IMR-90 (cell line): ENCODE data around the gene FIBCD1. TPM values are rescaled to one million over a fixed set of nuclear protein-coding genes. Genes with fewer than 3 reads are reported as not detected.

Experiments
- ATAC-seq: fragments of 200-7000 bp; cut with Tn5 transposase; 2 replicates; pipeline ENCODE4 v1.9.1; 2020; ENCODE audit warnings: low read depth, mild to moderate bottlenecking, moderate library complexity
- Bru-seq: library from RNA; stranded (reverse); fragments of 400-500 nt; gene quantifications from one replicate; lab custom pipeline; 2021; lab: Mats Ljungman, UMichigan
- BruChase-seq, 2 experiments: library from RNA; stranded (reverse); fragments of 400-500 nt; gene quantifications; one replicate each; lab custom pipeline; 2021; lab: Mats Ljungman, UMichigan
- BruUV-seq: library from RNA; stranded (reverse); fragments of 400-500 nt; replicated peaks from 2 replicates; lab custom pipeline; 2021; lab: Mats Ljungman, UMichigan
- CTCF ChIA-PET: fragments of 300-600 bp; formaldehyde crosslinking; extraction: SDS; loops from one replicate; lab custom pipeline; 2021; ENCODE audit warnings: antibody characterized with exemption; lab: Yijun Ruan, JAX
- POLR2A ChIA-PET: fragments of 300-600 bp; sonication (Branson Sonifier 250); formaldehyde crosslinking; loops from one replicate; lab custom pipeline; 2022; ENCODE audit warnings: antibody characterized with exemption; ENCODE audit not compliant: unreplicated experiment; lab: Charles Lee
- DNase-seq: peaks from one replicate; pipeline ENCODE4 v3.0.0; 2013
- H2AFZ ChIP-seq: replicated peaks from 2 replicates; pipeline ENCODE3; 2013; ENCODE audit warnings: low read length, mild to moderate bottlenecking; ENCODE audit not compliant: poor library complexity
- H2AK5ac ChIP-seq: 2 replicates; pipeline ENCODE4 v1.6.1; 2013; ENCODE audit warnings: low read depth, low read length, inconsistent platforms
- H2AK9ac ChIP-seq: replicated peaks from 2 replicates; pipeline ENCODE3; 2013; ENCODE audit warnings: mild to moderate bottlenecking, low read depth, low read length, moderate library complexity; ENCODE audit not compliant: poor library complexity
- H2BK120ac ChIP-seq: 2 replicates; pipeline ENCODE4 v1.6.1; 2013; ENCODE audit warnings: low read depth, low read length, inconsistent platforms
- H2BK15ac ChIP-seq: 3 replicates; pipeline ENCODE4 v1.6.1; 2013; ENCODE audit warnings: low read depth, low read length, inconsistent platforms
- H2BK20ac ChIP-seq: 2 replicates; pipeline ENCODE4 v1.6.1; 2013; ENCODE audit warnings: low read depth, mild to moderate bottlenecking, inconsistent platforms, low read length, moderate library complexity
- H2BK5ac ChIP-seq: 2 replicates; pipeline ENCODE4 v1.6.1; 2013; ENCODE audit warnings: mild to moderate bottlenecking, low read depth, low read length, inconsistent platforms; ENCODE audit not compliant: poor library complexity, severe bottlenecking
- H3K14ac ChIP-seq: replicated peaks from 2 replicates; pipeline ENCODE4 v1.6.1; 2013; ENCODE audit warnings: low read depth, low read length, inconsistent platforms
- H3K18ac ChIP-seq: 2 replicates; pipeline ENCODE4 v1.6.1; 2013; ENCODE audit warnings: low read depth, low read length, control low read depth
- H3K23ac ChIP-seq: 2 replicates; pipeline ENCODE4 v1.6.1; 2013; ENCODE audit warnings: low read depth, low read length, inconsistent platforms
- H3K27ac ChIP-seq: 2 replicates; pipeline ENCODE4 v1.5.1; 2013; ENCODE audit warnings: mild to moderate bottlenecking, control low read depth, low read length; ENCODE audit not compliant: insufficient read depth
- H3K27me3 ChIP-seq: 2 replicates; pipeline ENCODE4 v1.6.1; 2013; ENCODE audit warnings: low read length; ENCODE audit not compliant: control insufficient read depth, insufficient read depth
- H3K36me3 ChIP-seq: 2 replicates; pipeline ENCODE4 v1.6.1; 2013; ENCODE audit warnings: low read length, mixed read lengths; ENCODE audit not compliant: control insufficient read depth, insufficient read depth
- H3K4ac ChIP-seq: 2 replicates; pipeline ENCODE4 v1.6.1; 2013; ENCODE audit warnings: low read depth, low read length, inconsistent platforms
- H3K4me1 ChIP-seq: 2 replicates; pipeline ENCODE4 v1.6.1; 2013; ENCODE audit warnings: low read length, mixed read lengths; ENCODE audit not compliant: control insufficient read depth, insufficient read depth
- H3K4me2 ChIP-seq: 2 replicates; pipeline ENCODE4 v1.6.1; 2013; ENCODE audit warnings: low read depth, mild to moderate bottlenecking, control low read depth, low read length, moderate library complexity
- H3K4me3 ChIP-seq: 2 replicates; pipeline ENCODE4 v1.5.1; 2013; ENCODE audit warnings: low read depth, mild to moderate bottlenecking, control low read depth, low read length, moderate library complexity; ENCODE audit not compliant: insufficient read depth
- H3K56ac ChIP-seq: 2 replicates; pipeline ENCODE4 v1.6.1; 2013; ENCODE audit warnings: low read length, inconsistent platforms; ENCODE audit not compliant: insufficient read depth; ENCODE audit errors: extremely low read depth
- H3K79me1 ChIP-seq, 2 experiments: 2 replicates each; pipeline ENCODE4 v1.6.1; 2013; ENCODE audit warnings: low read length in 2 of 2, inconsistent platforms in 1 of 2, low read depth in 1 of 2
- H3K9ac ChIP-seq: 2 replicates; pipeline ENCODE4 v1.6.1; 2013; ENCODE audit warnings: low read depth, low read length, control low read depth
- H3K9me1 ChIP-seq: 2 replicates; pipeline ENCODE4 v1.6.1; 2013; ENCODE audit warnings: low read length, inconsistent platforms; ENCODE audit not compliant: insufficient read depth
- H3K9me3 ChIP-seq: 2 replicates; pipeline ENCODE4 v1.6.1; 2013; ENCODE audit warnings: low read length; ENCODE audit not compliant: control insufficient read depth, insufficient read depth
- H4K20me1 ChIP-seq: 2 replicates; pipeline ENCODE4 v1.6.1; 2013; ENCODE audit warnings: low read length, inconsistent platforms; ENCODE audit not compliant: insufficient read depth
- H4K5ac ChIP-seq: 2 replicates; pipeline ENCODE4 v1.6.1; 2013; ENCODE audit warnings: mild to moderate bottlenecking, low read depth, low read length, control low read depth
- H4K8ac ChIP-seq, 2 experiments: 2 replicates each; pipeline ENCODE4 v1.6.1; 2013; ENCODE audit warnings: low read depth in 2 of 2, low read length in 2 of 2, control low read depth in 1 of 2, inconsistent platforms in 1 of 2
- H4K91ac ChIP-seq: 2 replicates; pipeline ENCODE4 v1.6.1; 2013; ENCODE audit warnings: low read depth, low read length, inconsistent platforms; ENCODE audit not compliant: insufficient read depth
- CEBPB ChIP-seq: IDR thresholded peaks from 2 replicates; pipeline ENCODE4 v1.6.1; 2012; ENCODE audit warnings: low read depth, low read length, improper control_type of control experiment
- CHD1 ChIP-seq: IDR thresholded peaks from 2 replicates; pipeline ENCODE4 v1.6.1; 2012; ENCODE audit warnings: low read depth, low read length, improper control_type of control experiment
- CTCF ChIP-seq: conservative IDR thresholded peaks from 2 replicates; pipeline ENCODE4 v1.5.1; 2012; ENCODE audit warnings: mild to moderate bottlenecking, low read depth, low read length, improper control_type of control experiment
- ELK1 ChIP-seq: fragments of 150-350 bp; IDR thresholded peaks from 2 replicates; pipeline ENCODE4 v1.6.1; 2016; ENCODE audit warnings: low read depth, mild to moderate bottlenecking, low read length, moderate library complexity, borderline replicate concordance
- RAD21 ChIP-seq: IDR thresholded peaks from 2 replicates; pipeline ENCODE4 v1.6.1; 2012; ENCODE audit warnings: low read length, improper control_type of control experiment
- SMC3 ChIP-seq: fragments of 150-350 bp; IDR thresholded peaks from 2 replicates; pipeline ENCODE4 v1.6.1; 2016; ENCODE audit warnings: low read depth, mild to moderate bottlenecking, antibody characterized with exemption, low read length, moderate library complexity
- WGBS, 2 experiments: methylation state at CpG; one replicate each; pipeline versions ENCODE4 v1.1.5 to v1.1.7; 2013; ENCODE audit warnings: missing lambda C conversion rate in 2 of 2; ENCODE audit not compliant: insufficient read length in 1 of 2; ENCODE audit errors: extremely low coverage in 2 of 2; 5-methylcytosine and 5-hydroxymethylcytosine counted together
- dilution Hi-C: fragments of 300-500 bp; cut with HindIII; formaldehyde crosslinking; loops from one replicate; pipeline ENCODE4 v1.14.3; 2018; ENCODE audit warnings: low sequenced_read_pairs; ENCODE audit not compliant: unreplicated experiment
- in situ Hi-C: fragments of 300-500 bp; cut with MboI; formaldehyde crosslinking; loops from 3 replicates; pipeline ENCODE4 v1.14.3; 2019; ENCODE audit warnings: low sequenced_read_pairs, inconsistent platforms, mixed read lengths
- intact Hi-C: fragments of 100-400 bp; cut with micrococcal nuclease; formaldehyde crosslinking; loops from 2 replicates; pipeline ENCODE4 v1.10.0; 2022
- long read RNA-seq: library from polyadenylated mRNA; unstranded; transcript quantifications from one replicate; pipeline ENCODE4 v2.0.0, GENCODE V29; 2021; ENCODE audit not compliant: unreplicated experiment
- polyA plus RNA-seq, 3 experiments: library from polyadenylated mRNA; depleted of rRNA; stranded (reverse); fragments of >200 nt; gene quantifications; 2 replicates each; pipeline ENCODE4 v1.2.3, GENCODE V29; 2012; ENCODE audit warnings: low replicate concordance in 1 of 3
- total RNA-seq: library from RNA; depleted of rRNA; stranded (reverse); fragments of >200 nt; gene quantifications from 2 replicates; pipeline ENCODE4 v1.2.3, GENCODE V29; 2012; rRNA removed

FIBCD1 gene
- total RNA-seq (1.1 and 2.2 TPM in 2 replicates), polyA plus RNA-seq (2012; rRNA removed) (10.1 and 12.2 TPM in 2 replicates), Bru-seq, nascent RNA (percentile 33 among the genes with signal in this experiment), BruChase-seq, experiment 1, labeled RNA remaining after a 6-hour chase (percentile 36 among the genes with signal in this experiment), BruChase-seq, experiment 2, labeled RNA remaining after a 2-hour chase (percentile 49 among the genes with signal in this experiment)
- 8.8 and 15.2 TPM in 2 replicates for polyA plus RNA-seq (2012; cell fraction: cytosol; rRNA removed)
- polyA plus RNA-seq (2012; cell fraction: nucleus; rRNA removed; ENCODE audit: low replicate concordance), result 11.6 and 31.9 TPM in 2 replicates
- long read RNA-seq, partial matches to known transcripts, result 3 of 20 reads
- long read RNA-seq, other reads (novel, unspliced or antisense), result 12 of 20 reads

- H2AK5ac ChIP-seq, result no peak within 1 kb of the TSS
- BruUV-seq, result no TSS peak
- no peak within 1 kb of the TSS; the same call in 1 of the 2 replicates for H3K27ac ChIP-seq
- no peak within 1 kb of the TSS for H2BK5ac ChIP-seq
- H4K5ac ChIP-seq, result no peak within 1 kb of the TSS
- H3K27me3 ChIP-seq, result peaks cover 33% of the 10 kb centered on the region
- H3K56ac ChIP-seq, result no peak within 1 kb of the TSS
- 0 out of 2 replicates have a peak within 1 kb of the TSS, but pooled peaks have one; percentile 45 for H3K23ac ChIP-seq
- peak within 1 kb of the TSS; percentile 86 for H3K4me3 ChIP-seq
- TF ChIP-seq RAD21, result no peak
- no peak for TF ChIP-seq SMC3
- TF ChIP-seq CTCF, result peak; percentile 38
- TF ChIP-seq ELK1, result no peak
- no peak for TF ChIP-seq CEBPB
- TF ChIP-seq CHD1, result no peak
- WGBS, 2 experiments, result 1% methylated on average over 24 of the region's 98 CpGs; no CpG with 5 or more reads in 1 of the 2 experiments
- CTCF ChIA-PET, result no interaction called here
- H3K4me1 ChIP-seq, result peaks cover 17% of the 10 kb centered on the region
- H2AK9ac ChIP-seq, result no peak within 1 kb of the TSS
- H3K36me3 ChIP-seq, result no peaks in the 10 kb centered on the region
- H2BK120ac ChIP-seq, result no peak within 1 kb of the TSS; the same call in 1 of the 2 replicates
- intact Hi-C loops, result loop anchor here (5.0 kb wide), 3 partner anchors 47 to 237 kb away; no protein-coding TSS in a partner anchor
- dilution Hi-C loops, result no loop called here
- POLR2A ChIA-PET, result no interaction called here
- DNase-seq, result peak; percentile 34
- no peak within 1 kb of the TSS for H2BK20ac ChIP-seq
- H3K18ac ChIP-seq, result no peak within 1 kb of the TSS
- H2BK15ac ChIP-seq, result no peak within 1 kb of the TSS
- no peak within 1 kb of the TSS for H3K14ac ChIP-seq
- H3K79me1 ChIP-seq, result 0 out of 4 replicates have a peak, but pooled peaks cover 0 to 3% of the 10 kb centered on the region in 2 experiments
- in situ Hi-C loops, result no loop called here
- no peaks in the 10 kb centered on the region for H3K9me3 ChIP-seq
- no peak within 1 kb of the TSS for H4K91ac ChIP-seq
- H3K4ac ChIP-seq, result no peak within 1 kb of the TSS
- peak within 1 kb of the TSS; percentile 55 for H3K9ac ChIP-seq
- H4K8ac ChIP-seq, result no peak within 1 kb of the TSS
- peak; percentile 53 for ATAC-seq
- H4K20me1 ChIP-seq, result peaks cover 6% of the 10 kb centered on the region; the same call in 1 of the 2 replicates
- peak within 1 kb of the TSS; percentile 84 for H3K4me2 ChIP-seq
- H3K9me1 ChIP-seq, result peaks cover 7% of the 10 kb centered on the region; the same call in 1 of the 2 replicates
- peak within 1 kb of the TSS; percentile 89 for H2AFZ ChIP-seq
These were observed at the start of gene FIBCD1 for GRCh38 chr9:130938652-130939404. FIBCD1 (minus strand) TSS chr9:130939247; CDS start chr9:130938607, 640 bp downstream.
